Fibroblast of pulmonary artery (primary cell): ENCODE measurements around the gene GLI2.

Source experiments
- DNase-seq: peaks from one replicate; pipeline ENCODE4 v3.0.0-alpha.2; 2010; ENCODE audit warnings: low read depth
- H3K4me3 ChIP-seq: replicated peaks from 2 replicates; pipeline ENCODE4 v1.5.1; 2011; ENCODE audit warnings: low read depth, mild to moderate bottlenecking, control low read depth, low read length, moderate library complexity
- CTCF ChIP-seq: IDR thresholded peaks from 2 replicates; pipeline ENCODE4 v1.5.1; 2011; ENCODE audit warnings: mild to moderate bottlenecking, control low read depth, low read length, inconsistent platforms; ENCODE audit errors: missing control alignments

The GLI2 gene

GRCh38 chr2:120747281-120747680 is 11.6 kb downstream of the GLI2 start:
- no peak for TF ChIP-seq CTCF
- H3K4me3 ChIP-seq, result no peak overlapping the region
- no peak for DNase-seq

GRCh38 chr2:120747706-120748105 is 12.0 kb downstream of the GLI2 start:
- H3K4me3 ChIP-seq, result no peak overlapping the region
- DNase-seq, result no peak
- TF ChIP-seq CTCF, result no peak

GRCh38 chr2:120748310-120748709 is 12.6 kb downstream of the GLI2 start:
- no peak for DNase-seq
- TF ChIP-seq CTCF, result no peak

GRCh38 chr2:120748741-120749140 is 13.1 kb downstream of the GLI2 start:
- no peak for TF ChIP-seq CTCF
- DNase-seq, result no peak
- no peak overlapping the region for H3K4me3 ChIP-seq

More at GRCh38 chr2:120748310-120748709, 12.6 kb downstream of the GLI2 start:
- H3K4me3 ChIP-seq, result no peak overlapping the region

- no peak for TF ChIP-seq CTCF
- DNase-seq, result peak; percentile 41
- H3K4me3 ChIP-seq, result no peak overlapping the region
These were observed 14.1 kb downstream of the GLI2 start for GRCh38 chr2:120749506-120750431.

- DNase-seq, result no peak
- no peak overlapping the region for H3K4me3 ChIP-seq
- TF ChIP-seq CTCF, result no peak
These were observed 15.0 kb downstream of the GLI2 start for GRCh38 chr2:120750488-120751210.
